Left ventricle myocardium inferior (tissue), 1 donor: ENCODE data around the gene MTR. TPM values are rescaled to one million over a fixed set of nuclear protein-coding genes. Genes with fewer than 3 reads are reported as not detected.

Source experiments
- DNase-seq: peaks from one replicate; pipeline ENCODE4 v3.0.0-alpha.2; 2020
- H3K27ac ChIP-seq: fragments of 200-600 bp; replicated peaks from 2 replicates; pipeline ENCODE4 v1.8.0; 2021
- H3K27me3 ChIP-seq: fragments of 200-600 bp; 2 replicates; pipeline ENCODE4 v1.8.0; 2021; ENCODE audit warnings: low read depth
- H3K36me3 ChIP-seq: fragments of 200-600 bp; 2 replicates; pipeline ENCODE4 v1.8.0; 2021
- H3K4me1 ChIP-seq: fragments of 200-600 bp; 2 replicates; pipeline ENCODE4 v1.8.0; 2021
- H3K4me3 ChIP-seq: fragments of 200-600 bp; 2 replicates; pipeline ENCODE4 v1.8.0; 2021; ENCODE audit warnings: mild to moderate bottlenecking, moderate library complexity
- H3K9me3 ChIP-seq: fragments of 200-600 bp; replicated peaks from 2 replicates; pipeline ENCODE4 v1.8.0; 2021
- CTCF ChIP-seq: fragments of 200-600 bp; IDR thresholded peaks from 2 replicates; pipeline ENCODE4 v1.8.0; 2021; ENCODE audit warnings: antibody characterized with exemption, mild to moderate bottlenecking, borderline replicate concordance
- intact Hi-C: fragments of 100-400 bp; cut with micrococcal nuclease; formaldehyde crosslinking; loops from one replicate; pipeline ENCODE4 v1.11.0; 2022
- total RNA-seq: library from RNA; stranded (reverse); fragmentation: NEBNext Ultra II Directional; extraction: Animal tissue kit (Norgen Biotek cat#: 25700); gene quantifications from one replicate; pipeline ENCODE4 v1.2.1, GENCODE V29; 2021
- donor health status: DM: no; HTN: yes; CAD: no; lungs with severe emphysema.

Gene MTR
- total RNA-seq, 1 donor from 2014 or later: 47.6 TPM

- Histone ChIP-seq H3K4me1 (peaks cover 68% of the 10 kb centered on the region), H3K4me3 (no peak overlapping the region), H3K27me3 (no peaks in the 10 kb centered on the region), H3K36me3 (peaks cover 60% of the 10 kb centered on the region), H3K9me3 (no peaks in the 10 kb centered on the region), H3K27ac (peak overlapping the region; percentile 91)
- intact Hi-C loops: no loop called here
- DNase-seq: no peak
- peak; percentile 40 for TF ChIP-seq CTCF
Observed at GRCh38 chr1:236888126-236888525, 93.0 kb downstream of the MTR start.

DNA sequence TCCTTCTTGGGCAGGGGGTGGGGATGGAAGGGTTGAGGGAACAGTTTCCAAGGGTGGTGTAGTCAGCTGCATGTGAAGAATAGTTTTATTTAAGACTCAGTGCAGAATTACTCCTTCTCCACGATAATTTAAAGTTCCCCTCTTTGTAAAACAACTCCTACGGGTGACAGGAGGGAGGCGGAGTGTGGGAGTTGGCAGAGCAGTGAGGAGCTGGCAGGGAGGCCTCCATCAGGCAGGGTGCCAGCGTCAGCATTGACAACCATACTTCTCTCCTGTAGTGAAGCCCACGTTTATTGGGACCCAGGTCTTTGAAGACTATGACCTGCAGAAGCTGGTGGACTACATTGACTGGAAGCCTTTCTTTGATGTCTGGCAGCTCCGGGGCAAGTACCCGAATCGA, 93.8 kb downstream of the MTR start:
- TF ChIP-seq CTCF: no peak
- Histone ChIP-seq H3K4me3 (peak overlapping the region; percentile 1), H3K27ac (peak overlapping the region; percentile 91), H3K4me1 (peaks cover 76% of the 10 kb centered on the region), H3K27me3 (no peaks in the 10 kb centered on the region), H3K36me3 (peaks cover 67% of the 10 kb centered on the region), H3K9me3 (no peaks in the 10 kb centered on the region)
- DNase-seq: peak; percentile 69
- intact Hi-C loops: no loop called here

DNA sequence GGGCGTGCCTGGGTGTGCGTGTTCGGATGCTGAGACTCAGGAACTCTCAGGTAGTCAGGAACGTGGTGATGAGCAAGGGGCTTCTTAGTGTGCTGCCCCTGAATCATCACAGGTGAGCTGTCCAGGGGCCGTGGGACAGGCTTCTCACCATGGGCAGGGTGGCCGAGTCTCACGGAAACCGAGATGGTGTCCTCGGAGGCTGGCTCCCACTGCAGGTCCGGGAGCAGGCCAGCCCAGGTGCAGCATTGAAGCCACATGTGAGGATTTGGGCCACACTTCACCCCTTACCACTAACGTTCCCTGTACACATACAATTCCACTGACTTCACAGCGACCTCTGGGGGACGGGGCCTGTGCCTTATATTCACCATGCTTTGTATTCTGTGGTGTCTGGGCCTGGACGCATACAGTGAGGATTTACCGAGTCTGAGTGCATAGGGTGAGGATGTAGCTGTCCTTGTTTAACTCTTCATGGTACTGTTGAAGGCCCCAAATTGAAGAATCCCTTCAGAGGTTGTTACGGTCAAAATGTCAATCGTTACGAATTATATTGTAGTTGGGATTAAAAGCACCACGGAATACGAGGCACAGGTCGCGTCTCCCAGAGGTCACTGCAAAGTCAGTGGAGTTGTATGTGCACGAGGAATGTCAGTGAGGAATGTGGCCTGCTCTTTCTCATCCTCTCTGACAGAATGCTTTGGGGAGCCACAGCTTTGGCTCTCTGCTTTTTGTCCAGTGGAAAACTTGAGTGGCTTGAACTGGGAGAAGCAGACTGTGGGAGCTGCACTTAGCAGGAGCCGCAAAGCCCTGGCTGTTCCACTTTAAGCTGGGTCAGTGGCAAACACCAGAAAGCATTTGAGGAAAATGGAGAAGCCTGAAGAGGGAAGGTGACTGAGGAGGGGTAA, 95.3 kb downstream of the MTR start:
- no peaks in the 10 kb centered on the region for H3K9me3 ChIP-seq
- H3K36me3 ChIP-seq: peaks cover 72% of the 10 kb centered on the region
- H3K27ac ChIP-seq: peak overlapping the region; percentile 91
- no peak for TF ChIP-seq CTCF
- peaks cover 90% of the 10 kb centered on the region for H3K4me1 ChIP-seq
- H3K4me3 ChIP-seq: peak overlapping the region; percentile 44
- H3K27me3 ChIP-seq: no peaks in the 10 kb centered on the region
- peak; percentile 29 for DNase-seq
- intact Hi-C loops: no loop called here

DNA sequence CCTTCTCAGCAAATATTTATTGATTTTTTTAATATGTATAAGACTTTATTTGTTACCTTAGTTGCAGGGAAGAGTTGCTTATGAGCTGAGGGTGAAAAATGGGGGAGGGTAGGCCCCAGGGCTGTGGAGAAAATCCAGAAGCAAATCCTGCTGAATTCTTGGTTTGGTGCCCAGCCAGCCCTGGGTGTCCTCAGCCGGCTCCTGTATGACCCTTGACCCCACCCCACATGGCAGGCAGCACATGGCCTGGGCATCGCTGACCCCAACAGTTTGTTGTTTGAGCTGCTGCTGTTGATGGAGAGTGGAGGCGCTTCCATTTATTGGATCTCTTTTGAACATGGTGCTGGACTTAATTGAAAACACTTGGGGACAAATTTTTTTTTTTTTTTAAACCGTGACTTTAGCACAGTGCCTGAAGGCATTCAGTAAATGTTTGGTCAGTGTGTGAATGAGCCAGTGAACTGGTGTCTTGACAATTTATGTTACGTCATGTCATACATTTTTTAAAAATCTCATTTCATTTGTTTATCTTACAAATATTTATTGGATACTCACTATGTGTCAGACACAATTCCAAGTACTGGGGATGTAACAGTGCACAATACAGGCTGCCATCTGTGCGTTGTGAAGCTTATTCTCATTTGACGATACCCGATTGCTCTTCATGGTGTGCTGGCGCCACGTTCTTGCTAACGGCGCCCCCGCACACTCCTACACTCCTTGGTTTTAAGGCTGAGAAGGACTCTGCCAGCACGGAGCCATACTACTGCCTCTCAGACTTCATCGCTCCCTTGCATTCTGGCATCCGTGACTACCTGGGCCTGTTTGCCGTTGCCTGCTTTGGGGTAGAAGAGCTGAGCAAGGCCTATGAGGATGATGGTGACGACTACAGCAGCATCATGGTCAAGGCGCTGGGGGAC, 98.8 kb downstream of the MTR start:
- DNase-seq: no peak
- no peaks in the 10 kb centered on the region for H3K9me3 ChIP-seq
- peaks cover 71% of the 10 kb centered on the region for H3K4me1 ChIP-seq
- H3K27ac ChIP-seq: peak overlapping the region; percentile 91
- no peak for TF ChIP-seq CTCF
- H3K27me3 ChIP-seq: no peaks in the 10 kb centered on the region
- H3K4me3 ChIP-seq: peak overlapping the region; percentile 44
- peaks cover 82% of the 10 kb centered on the region for H3K36me3 ChIP-seq
- intact Hi-C loops: no loop called here

DNA sequence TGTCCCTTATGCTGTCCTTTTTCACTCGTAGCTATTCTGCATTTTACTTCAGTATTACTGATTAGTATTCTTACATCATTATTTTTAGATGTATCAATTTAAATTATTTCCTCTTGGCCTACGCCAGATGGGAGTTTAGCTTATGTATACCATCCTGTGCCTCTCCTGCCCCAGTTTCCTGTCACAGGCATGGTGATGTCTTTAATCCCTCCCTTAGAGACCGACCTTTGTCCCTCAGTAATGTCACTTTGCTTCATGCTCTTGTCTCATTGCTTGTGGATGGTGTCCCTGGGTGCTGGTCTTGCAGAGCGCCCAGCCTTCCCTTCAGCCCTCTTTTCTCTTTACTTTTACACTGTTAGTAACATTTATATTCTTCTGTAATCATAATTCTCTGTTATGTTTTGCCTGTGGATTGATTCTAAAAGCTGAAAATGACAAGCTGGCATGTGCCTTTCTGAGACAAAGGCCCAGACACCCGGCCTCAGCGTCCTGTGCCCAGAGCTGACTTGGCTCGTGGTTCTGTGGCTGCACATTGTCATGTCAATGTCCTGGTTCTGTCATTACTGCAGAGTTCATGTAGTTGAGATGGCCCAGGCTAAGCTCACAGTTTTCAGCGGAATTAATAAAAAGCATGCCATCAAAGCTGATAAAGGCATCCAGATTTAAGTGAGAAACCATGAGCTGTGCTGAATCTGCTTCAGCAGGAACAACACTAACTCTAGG, 100.7 kb downstream of the MTR start:
- Histone ChIP-seq H3K27ac (peak overlapping the region; percentile 91), H3K4me3 (no peak overlapping the region), H3K27me3 (no peaks in the 10 kb centered on the region), H3K4me1 (peaks cover 58% of the 10 kb centered on the region), H3K36me3 (peaks cover 94% of the 10 kb centered on the region), H3K9me3 (no peaks in the 10 kb centered on the region)
- TF ChIP-seq CTCF: no peak
- intact Hi-C loops: no loop called here
- DNase-seq: peak; percentile 51
